ENCODE measurements around the gene SMYD1. TPM values are rescaled to one million over a fixed set of nuclear protein-coding genes. Genes with fewer than 3 reads are reported as not detected.

The SMYD1 gene
- total RNA-seq, 2 donors from 2014 or later: not detected

DNA sequence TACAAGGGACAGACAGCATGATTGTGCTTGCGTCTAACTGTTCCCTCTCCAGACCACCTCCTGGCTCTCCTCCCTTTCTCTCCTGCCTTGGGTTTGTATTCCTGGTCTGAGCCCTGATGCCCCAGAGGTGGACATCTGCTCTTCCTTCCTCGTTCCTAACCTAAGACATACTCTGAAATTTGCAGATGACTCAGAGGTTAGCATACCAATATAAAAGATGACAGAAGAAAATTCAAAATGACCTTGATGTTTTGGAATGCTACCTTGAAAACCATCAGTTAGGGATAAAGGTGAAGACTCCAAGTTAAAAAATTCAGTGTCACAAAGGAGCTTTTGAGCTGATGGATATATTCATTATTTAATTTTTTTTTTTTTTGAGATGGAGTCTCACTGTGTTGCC, 12.9 kb downstream of the SMYD1 start:
- no peaks in the 10 kb centered on the region for H3K36me3 ChIP-seq
- H3K27me3 ChIP-seq (replicated peaks; ENCODE audit: insufficient read depth): no peaks in the 10 kb centered on the region
- H3K4me1 ChIP-seq (ENCODE audit: control insufficient read depth in 1 of 2, low read depth in 2 of 2): no peaks in the 10 kb centered on the region
- ATAC-seq (ENCODE audit: insufficient number of reproducible peaks, low FRiP score, low read depth) (no peak), DNase-seq (ENCODE audit: low spot score) (no peak)
- no peaks in the 10 kb centered on the region for H3K9me3 ChIP-seq
- no peak overlapping the region for H3K27ac ChIP-seq
- TF ChIP-seq, protein P1, sequence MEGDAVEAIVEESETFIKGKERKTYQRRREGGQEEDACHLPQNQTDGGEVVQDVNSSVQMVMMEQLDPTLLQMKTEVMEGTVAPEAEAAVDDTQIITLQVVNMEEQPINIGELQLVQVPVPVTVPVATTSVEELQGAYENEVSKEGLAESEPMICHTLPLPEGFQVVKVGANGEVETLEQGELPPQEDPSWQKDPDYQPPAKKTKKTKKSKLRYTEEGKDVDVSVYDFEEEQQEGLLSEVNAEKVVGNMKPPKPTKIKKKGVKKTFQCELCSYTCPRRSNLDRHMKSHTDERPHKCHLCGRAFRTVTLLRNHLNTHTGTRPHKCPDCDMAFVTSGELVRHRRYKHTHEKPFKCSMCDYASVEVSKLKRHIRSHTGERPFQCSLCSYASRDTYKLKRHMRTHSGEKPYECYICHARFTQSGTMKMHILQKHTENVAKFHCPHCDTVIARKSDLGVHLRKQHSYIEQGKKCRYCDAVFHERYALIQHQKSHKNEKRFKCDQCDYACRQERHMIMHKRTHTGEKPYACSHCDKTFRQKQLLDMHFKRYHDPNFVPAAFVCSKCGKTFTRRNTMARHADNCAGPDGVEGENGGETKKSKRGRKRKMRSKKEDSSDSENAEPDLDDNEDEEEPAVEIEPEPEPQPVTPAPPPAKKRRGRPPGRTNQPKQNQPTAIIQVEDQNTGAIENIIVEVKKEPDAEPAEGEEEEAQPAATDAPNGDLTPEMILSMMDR (IDR thresholded peaks at IDR 0.05): no peak
- H3K4me3 ChIP-seq: no peak overlapping the region

DNA sequence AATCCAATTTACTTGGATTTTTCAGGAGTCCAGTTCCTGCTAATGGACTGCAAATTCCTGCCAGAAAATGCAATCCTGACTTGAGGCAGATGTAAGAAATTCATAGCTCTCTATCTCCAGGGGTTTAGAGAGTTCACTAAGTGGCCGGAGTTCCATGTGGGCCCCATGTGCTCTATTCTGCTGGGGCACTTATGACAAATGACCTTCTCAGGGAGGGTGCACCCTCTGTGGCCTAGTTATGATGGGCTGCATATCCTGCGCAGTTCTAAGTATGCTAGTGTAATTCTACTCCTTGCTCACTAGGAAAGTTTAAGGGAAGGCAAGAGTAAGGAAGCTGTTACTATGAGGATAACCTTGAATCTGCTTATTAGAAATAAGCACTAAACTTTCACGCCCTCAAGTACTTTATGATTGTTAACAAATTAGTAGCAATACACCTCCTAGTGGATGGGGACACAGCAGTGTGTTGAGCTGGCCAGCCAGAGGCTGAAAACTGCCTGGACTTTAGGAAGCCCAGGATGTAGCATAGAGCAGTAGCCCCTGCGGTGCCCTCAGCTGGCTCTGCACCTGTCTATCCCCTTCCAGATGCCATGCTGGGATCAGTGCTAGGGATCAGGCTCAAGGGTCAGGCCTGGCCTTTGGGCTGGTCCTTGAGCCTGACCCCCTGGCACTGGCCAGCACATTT, 14.4 kb downstream of the SMYD1 start:
- H3K4me1 ChIP-seq (ENCODE audit: control insufficient read depth in 1 of 2, low read depth in 2 of 2): no peaks in the 10 kb centered on the region
- no peak overlapping the region for H3K27ac ChIP-seq
- H3K36me3 ChIP-seq: no peaks in the 10 kb centered on the region
- no peaks in the 10 kb centered on the region for H3K27me3 ChIP-seq (replicated peaks; ENCODE audit: insufficient read depth)
- DNase-seq (ENCODE audit: low spot score): no peak
- TF ChIP-seq, protein P1 (IDR thresholded peaks at IDR 0.05): no peak
- H3K9me3 ChIP-seq: no peaks in the 10 kb centered on the region
- ATAC-seq (ENCODE audit: insufficient number of reproducible peaks, low FRiP score, low read depth): no peak
- H3K4me3 ChIP-seq: no peak overlapping the region

DNA sequence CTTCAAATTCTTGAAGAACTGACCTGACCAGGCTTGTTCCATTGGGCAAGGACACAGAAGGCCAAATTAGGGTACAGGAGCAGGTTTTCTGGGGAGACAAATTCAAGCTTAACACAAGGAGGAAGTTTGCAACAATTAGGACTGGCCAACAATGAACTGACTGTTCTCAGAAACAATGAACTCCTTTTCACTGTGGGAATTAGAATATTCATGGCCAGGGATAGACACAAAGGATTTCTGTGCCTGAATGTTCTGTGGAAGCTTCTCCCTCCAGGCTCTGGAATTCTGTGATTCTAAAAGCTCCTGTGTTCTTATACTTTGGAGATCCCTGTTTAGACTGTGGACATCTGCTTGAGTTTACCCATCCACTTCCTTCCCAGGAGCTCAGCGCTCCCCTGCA, 15.2 kb downstream of the SMYD1 start:
- TF ChIP-seq, protein P1 (IDR thresholded peaks at IDR 0.05): no peak
- no peaks in the 10 kb centered on the region for H3K9me3 ChIP-seq
- no peak overlapping the region for H3K4me3 ChIP-seq
- no peaks in the 10 kb centered on the region for H3K4me1 ChIP-seq (ENCODE audit: control insufficient read depth in 1 of 2, low read depth in 2 of 2)
- no peak for DNase-seq (ENCODE audit: low spot score)
- no peak overlapping the region for H3K27ac ChIP-seq
- H3K36me3 ChIP-seq: no peaks in the 10 kb centered on the region
- no peak for ATAC-seq (ENCODE audit: insufficient number of reproducible peaks, low FRiP score, low read depth)
- H3K27me3 ChIP-seq (replicated peaks; ENCODE audit: insufficient read depth): no peaks in the 10 kb centered on the region

DNA sequence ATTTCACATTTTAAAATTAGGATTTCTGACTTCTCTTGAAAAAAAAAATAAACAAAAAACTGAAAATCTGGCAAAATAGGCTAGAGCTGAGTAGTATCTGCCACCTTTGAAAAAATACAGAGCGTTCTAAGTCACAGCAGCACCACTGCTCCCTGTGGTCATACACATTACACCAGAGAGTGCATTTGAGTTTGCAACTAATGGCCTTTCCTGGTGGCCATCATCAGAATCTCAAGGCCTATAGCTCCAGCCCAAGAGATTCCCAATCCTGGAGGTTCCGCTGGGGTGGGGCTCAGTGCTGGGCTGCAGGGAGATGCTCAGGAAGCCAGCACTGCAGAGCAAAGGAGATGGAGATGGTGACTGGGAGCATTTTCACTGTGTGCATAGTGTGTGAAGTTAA, 17.5 kb downstream of the SMYD1 start:
- Histone ChIP-seq H3K36me3 (no peaks in the 10 kb centered on the region), H3K9me3 (no peaks in the 10 kb centered on the region), H3K27ac (no peak overlapping the region), H3K4me1 (ENCODE audit: control insufficient read depth in 1 of 2, low read depth in 2 of 2) (no peaks in the 10 kb centered on the region), H3K27me3 (replicated peaks; ENCODE audit: insufficient read depth) (no peaks in the 10 kb centered on the region), H3K4me3 (no peak overlapping the region)
- DNase-seq (ENCODE audit: low spot score) (no peak), ATAC-seq (ENCODE audit: insufficient number of reproducible peaks, low FRiP score, low read depth) (no peak)
- TF ChIP-seq, protein P1 (IDR thresholded peaks at IDR 0.05): no peak

DNA sequence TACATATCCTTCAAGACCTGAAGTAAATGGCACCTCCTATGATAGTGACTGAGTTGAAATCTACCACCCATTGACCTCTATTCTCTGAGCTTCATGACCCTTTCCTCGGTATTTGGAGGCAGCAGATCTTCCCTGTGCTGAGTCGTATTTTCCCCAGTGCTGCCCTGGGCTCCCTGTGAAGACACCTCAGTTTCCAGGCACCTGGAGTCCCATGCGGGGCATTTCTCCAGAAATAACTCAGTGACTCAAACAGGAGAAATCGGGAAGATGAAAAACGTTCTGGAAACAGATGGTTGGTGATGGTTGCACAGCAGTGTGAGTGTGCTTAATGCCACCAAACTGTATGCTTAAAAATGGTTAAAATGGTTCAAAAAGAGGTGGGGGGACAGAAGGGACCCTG, 18.0 kb downstream of the SMYD1 start:
- TF ChIP-seq, protein P1 (IDR thresholded peaks at IDR 0.05): no peak
- Histone ChIP-seq H3K4me1 (ENCODE audit: control insufficient read depth in 1 of 2, low read depth in 2 of 2) (no peaks in the 10 kb centered on the region), H3K27ac (no peak overlapping the region), H3K27me3 (replicated peaks; ENCODE audit: insufficient read depth) (no peaks in the 10 kb centered on the region), H3K4me3 (no peak overlapping the region), H3K36me3 (no peaks in the 10 kb centered on the region), H3K9me3 (no peaks in the 10 kb centered on the region)
- ATAC-seq (ENCODE audit: insufficient number of reproducible peaks, low FRiP score, low read depth) (no peak), DNase-seq (ENCODE audit: low spot score) (no peak)

Measured in thoracic aorta (tissue), 2 donors.